ENCODE measurements around the gene GBA3.

GRCh38 chr4:22790631-22791030, 97.9 kb downstream of the GBA3 start:
- TF ChIP-seq, protein P1, sequence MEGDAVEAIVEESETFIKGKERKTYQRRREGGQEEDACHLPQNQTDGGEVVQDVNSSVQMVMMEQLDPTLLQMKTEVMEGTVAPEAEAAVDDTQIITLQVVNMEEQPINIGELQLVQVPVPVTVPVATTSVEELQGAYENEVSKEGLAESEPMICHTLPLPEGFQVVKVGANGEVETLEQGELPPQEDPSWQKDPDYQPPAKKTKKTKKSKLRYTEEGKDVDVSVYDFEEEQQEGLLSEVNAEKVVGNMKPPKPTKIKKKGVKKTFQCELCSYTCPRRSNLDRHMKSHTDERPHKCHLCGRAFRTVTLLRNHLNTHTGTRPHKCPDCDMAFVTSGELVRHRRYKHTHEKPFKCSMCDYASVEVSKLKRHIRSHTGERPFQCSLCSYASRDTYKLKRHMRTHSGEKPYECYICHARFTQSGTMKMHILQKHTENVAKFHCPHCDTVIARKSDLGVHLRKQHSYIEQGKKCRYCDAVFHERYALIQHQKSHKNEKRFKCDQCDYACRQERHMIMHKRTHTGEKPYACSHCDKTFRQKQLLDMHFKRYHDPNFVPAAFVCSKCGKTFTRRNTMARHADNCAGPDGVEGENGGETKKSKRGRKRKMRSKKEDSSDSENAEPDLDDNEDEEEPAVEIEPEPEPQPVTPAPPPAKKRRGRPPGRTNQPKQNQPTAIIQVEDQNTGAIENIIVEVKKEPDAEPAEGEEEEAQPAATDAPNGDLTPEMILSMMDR (IDR thresholded peaks at IDR 0.05), result no peak
- TF ChIP-seq POLR2A (IDR thresholded peaks at IDR 0.05), result no peak
- TF ChIP-seq EP300 (IDR thresholded peaks at IDR 0.05), result no peak
